Measurements from ENCODE around the gene SKI. TPM values are rescaled to one million over a fixed set of nuclear protein-coding genes. Genes with fewer than 3 reads are reported as not detected.

SKI gene
- total and polyA plus RNA-seq, 10 of the 15 experiments (the other 5 are each of a cell fraction or from before 2014, with no cell fraction given), result 0.03 to 14.9 (median 0.96) TPM

DNA sequence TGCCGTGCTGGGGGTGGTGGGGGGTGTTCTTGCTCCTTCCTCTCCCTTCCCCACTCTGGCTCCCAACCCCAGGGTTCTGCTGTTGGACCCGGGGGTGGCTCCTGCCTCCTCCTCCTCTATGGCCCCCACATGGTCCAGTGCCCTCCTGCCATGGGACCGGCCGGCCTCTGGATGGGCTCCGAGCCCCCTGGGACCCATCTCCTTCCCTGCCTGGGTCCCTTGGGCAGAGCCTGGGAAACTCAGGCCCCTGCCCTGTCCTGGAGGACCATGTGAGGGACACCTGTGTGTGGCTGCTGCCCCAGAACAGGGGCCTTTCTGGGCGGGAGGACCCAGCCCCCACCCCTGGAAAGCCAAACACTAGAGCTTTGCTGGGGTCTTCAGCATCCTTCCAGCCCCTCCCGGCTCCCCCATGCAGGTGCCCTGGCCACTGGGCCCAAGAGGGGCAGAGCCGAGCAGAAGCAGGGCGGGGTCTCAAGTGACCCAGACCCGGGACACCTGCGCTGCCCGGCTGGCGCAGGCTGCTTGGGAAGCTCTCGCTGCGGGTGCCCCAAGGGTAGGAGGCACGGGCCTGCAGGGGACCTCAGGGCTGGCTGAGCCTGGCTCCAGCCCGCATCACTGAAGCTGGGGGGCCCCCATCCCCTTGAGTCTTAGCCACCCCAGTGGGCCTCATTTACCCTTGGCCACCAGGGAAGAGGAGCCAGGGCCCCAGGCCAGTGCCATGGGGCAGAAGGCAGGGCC, 31.0 kb upstream of the SKI start:
- H2AFZ ChIP-seq (ENCODE audit: control insufficient read depth, low read depth, low read length), result no peak overlapping the region
- H4K20me1 ChIP-seq (ENCODE audit: control insufficient read depth, insufficient read depth), result no peaks in the 10 kb centered on the region
- CTCF ChIA-PET, result interaction anchor here (3.2 to 3.3 kb wide), 2 partner anchors 184 to 351 kb away, joined by 23 to 98 read pairs; no protein-coding TSS in a partner anchor
- FAIRE-seq, result no peak
- TF ChIP-seq, protein P1, sequence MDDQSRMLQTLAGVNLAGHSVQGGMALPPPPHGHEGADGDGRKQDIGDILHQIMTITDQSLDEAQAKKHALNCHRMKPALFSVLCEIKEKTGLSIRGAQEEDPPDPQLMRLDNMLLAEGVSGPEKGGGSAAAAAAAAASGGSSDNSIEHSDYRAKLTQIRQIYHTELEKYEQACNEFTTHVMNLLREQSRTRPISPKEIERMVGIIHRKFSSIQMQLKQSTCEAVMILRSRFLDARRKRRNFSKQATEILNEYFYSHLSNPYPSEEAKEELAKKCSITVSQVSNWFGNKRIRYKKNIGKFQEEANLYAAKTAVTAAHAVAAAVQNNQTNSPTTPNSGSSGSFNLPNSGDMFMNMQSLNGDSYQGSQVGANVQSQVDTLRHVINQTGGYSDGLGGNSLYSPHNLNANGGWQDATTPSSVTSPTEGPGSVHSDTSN (IDR thresholded peaks at IDR 0.05; ENCODE audit: insufficient replicate concordance, low read depth, low read length), result no peak
- TF ChIP-seq CBFB (IDR thresholded peaks at IDR 0.05; ENCODE audit: low read depth) (no peak), FOXM1 (IDR thresholded peaks at IDR 0.05; ENCODE audit: low read depth, low read length) (no peak), ASH2L (IDR thresholded peaks at IDR 0.05; ENCODE audit: borderline replicate concordance, low read depth) (no peak), HDAC2 (IDR thresholded peaks at IDR 0.05) (no peak), HCFC1 (IDR thresholded peaks at IDR 0.05; ENCODE audit: low read length) (no peak), CBX3 (IDR thresholded peaks at IDR 0.05; ENCODE audit: borderline replicate concordance, low read depth) (no peak)
- H3K9ac ChIP-seq (ENCODE audit: control insufficient read depth, insufficient read depth, low read length), result no peak overlapping the region
- in situ Hi-C loops (cut with MboI), result loop anchor here (10.0 kb wide), 1 partner anchor 1228 kb away; no protein-coding TSS in a partner anchor
- no peaks in the 10 kb centered on the region; a peak in 1 of 4 replicates for H3K36me3 ChIP-seq (ENCODE audit: control insufficient read depth in 2 of 2, insufficient read depth in 2 of 2, low read length in 1 of 2)
- intact Hi-C loops (cut with micrococcal nuclease; ENCODE audit: unreplicated experiment), result loop anchor here (5.0 kb wide), 2 partner anchors 115 to 1225 kb away; no protein-coding TSS in a partner anchor
- ATAC-seq, result no peak
- no peak for DNase-seq (ENCODE audit: low read depth, low spot score)
- BruUV-seq (replicated peaks), result no TSS peak
- H3K27ac ChIP-seq (ENCODE audit: control insufficient read depth, insufficient read depth), result no peak overlapping the region
- peaks cover 10% of the 10 kb centered on the region for H3K4me1 ChIP-seq (ENCODE audit: control insufficient read depth, insufficient read depth, low read length)
- WGBS (ENCODE audit: insufficient coverage, insufficient replicate concordance, low lambda C conversion rate, missing lambda C conversion rate), result 52% methylated on average over 17 of the region's 17 CpGs
- RAD21 ChIA-PET (ENCODE audit: unreplicated experiment), result interaction anchor here (2.3 kb wide), 1 partner anchor 184 kb away, joined by 78 read pairs; no protein-coding TSS in a partner anchor
- no peaks in the 10 kb centered on the region for H3K27me3 ChIP-seq (replicated peaks in 1 of 2; ENCODE audit: control insufficient read depth in 2 of 2, insufficient read depth in 2 of 2, low read length in 1 of 2)
- no peak overlapping the region for H3K4me3 ChIP-seq
- H3K79me2 ChIP-seq (ENCODE audit: control insufficient read depth, insufficient read depth, low read length), result peaks cover 1% of the 10 kb centered on the region
- H3K4me2 ChIP-seq (ENCODE audit: control insufficient read depth, insufficient read depth), result no peak overlapping the region
- SMC1A ChIA-PET (ENCODE audit: uncharacterized antibody, unreplicated experiment), result interaction anchor here (3.2 kb wide), 1 partner anchor 185 kb away, joined by 62 read pairs; no protein-coding TSS in a partner anchor
- no peaks in the 10 kb centered on the region for H3K9me3 ChIP-seq (replicated peaks; ENCODE audit: control insufficient read depth, insufficient read depth, low read length)
- POLR2A ChIA-PET, result interaction anchor here (0.6 to 0.9 kb wide), 3 partner anchors 164 to 733 kb away, joined by 4 to 6 read pairs (median 5); partner anchors contain the start of genes MORN1 and RER1
